Measurements from ENCODE around the gene PTPRE.

DNA sequence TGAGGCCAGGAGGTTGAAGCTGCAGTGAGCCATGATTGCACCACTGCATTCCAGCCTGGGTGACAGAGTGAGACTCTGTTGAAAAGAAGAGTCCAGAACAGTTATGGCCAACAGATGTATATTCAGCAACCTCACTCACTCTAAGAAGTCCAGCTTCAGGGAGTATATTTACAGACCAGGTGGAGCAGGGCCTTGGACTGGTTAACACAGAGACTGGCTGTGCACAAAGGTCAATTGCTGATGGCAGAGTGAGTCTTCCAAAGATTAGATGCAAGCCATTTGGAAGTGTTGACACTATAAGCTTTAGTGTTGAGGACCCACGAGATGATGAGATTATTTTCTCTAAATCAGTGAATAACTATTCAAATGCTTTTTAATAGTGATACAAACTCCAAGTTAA lies 39.1 kb upstream of the PTPRE start:
- TF ChIP-seq, protein P1, sequence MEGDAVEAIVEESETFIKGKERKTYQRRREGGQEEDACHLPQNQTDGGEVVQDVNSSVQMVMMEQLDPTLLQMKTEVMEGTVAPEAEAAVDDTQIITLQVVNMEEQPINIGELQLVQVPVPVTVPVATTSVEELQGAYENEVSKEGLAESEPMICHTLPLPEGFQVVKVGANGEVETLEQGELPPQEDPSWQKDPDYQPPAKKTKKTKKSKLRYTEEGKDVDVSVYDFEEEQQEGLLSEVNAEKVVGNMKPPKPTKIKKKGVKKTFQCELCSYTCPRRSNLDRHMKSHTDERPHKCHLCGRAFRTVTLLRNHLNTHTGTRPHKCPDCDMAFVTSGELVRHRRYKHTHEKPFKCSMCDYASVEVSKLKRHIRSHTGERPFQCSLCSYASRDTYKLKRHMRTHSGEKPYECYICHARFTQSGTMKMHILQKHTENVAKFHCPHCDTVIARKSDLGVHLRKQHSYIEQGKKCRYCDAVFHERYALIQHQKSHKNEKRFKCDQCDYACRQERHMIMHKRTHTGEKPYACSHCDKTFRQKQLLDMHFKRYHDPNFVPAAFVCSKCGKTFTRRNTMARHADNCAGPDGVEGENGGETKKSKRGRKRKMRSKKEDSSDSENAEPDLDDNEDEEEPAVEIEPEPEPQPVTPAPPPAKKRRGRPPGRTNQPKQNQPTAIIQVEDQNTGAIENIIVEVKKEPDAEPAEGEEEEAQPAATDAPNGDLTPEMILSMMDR (conservative IDR thresholded peaks at IDR 0.05): no peak
- no peak for TF ChIP-seq ZFX (IDR thresholded peaks at IDR 0.05)

Measured in C4-2B (cell line).